ENCODE data around the gene TRIM17. TPM values are rescaled to one million over a fixed set of nuclear protein-coding genes. Genes with fewer than 3 reads are reported as not detected.
"Not testable (repeated sequence)": the region's sequence is repeated elsewhere in the genome, so short reads cannot be mapped to it uniquely, and the experiment has no call there.

TRIM17 gene
- total RNA-seq, 4 donors from 2014 or later: not detected

GRCh38 chr1:228440761-228441500, 24.3 kb upstream of the TRIM17 start:
- TF ChIP-seq EP300 (IDR thresholded peaks at IDR 0.05) (no peak), CTCF (IDR thresholded peaks at IDR 0.05) (no peak), POLR2A (IDR thresholded peaks at IDR 0.05; ENCODE audit: low read depth) (no peak), POLR2AphosphoS5 (IDR thresholded peaks at IDR 0.05) (no peak)
- intact Hi-C loops (cut with DNase I): no loop called here
- Histone ChIP-seq H3K27me3 (peaks cover 0 to 96% (median 17%) of the 10 kb centered on the region in 4 donors), H3K4me1 (peaks cover 0 to 10% (median 8%) of the 10 kb centered on the region in 4 donors), H3K9me3 (no peaks in the 10 kb centered on the region), H3K36me3 (no peaks in the 10 kb centered on the region), H3K4me3 (no peak overlapping the region), H3K27ac (replicated peaks in 1 of 4) (no peak overlapping the region)
- 86% methylated on average over 9 of the region's 9 CpGs for WGBS
- no peak for DNase-seq (ENCODE audit: extremely low spot score)

DNA sequence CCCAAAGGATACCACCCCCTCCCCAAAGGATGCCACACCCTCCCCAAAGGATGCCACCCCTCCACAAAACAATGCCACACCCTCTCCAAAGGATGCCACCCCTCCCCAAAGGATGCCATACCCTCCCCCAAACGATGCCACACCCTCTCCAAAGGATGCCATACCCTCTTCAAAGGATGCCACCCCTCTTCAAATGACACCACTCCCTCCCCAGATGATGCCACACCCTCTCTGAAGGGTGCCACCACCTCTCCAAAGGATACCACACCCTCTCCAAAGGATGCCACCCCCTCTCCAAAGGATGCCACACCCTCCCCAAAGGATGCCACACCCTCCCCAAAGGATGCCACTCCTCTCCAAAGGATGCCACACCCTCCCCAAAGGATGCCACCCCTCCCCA, 21.6 kb upstream of the TRIM17 start:
- H3K9me3 ChIP-seq: no peaks in the 10 kb centered on the region
- H3K4me1 ChIP-seq: no peaks in the 10 kb centered on the region
- no peak overlapping the region for H3K4me3 ChIP-seq
- no peaks in the 10 kb centered on the region for H3K36me3 ChIP-seq
- no peak for DNase-seq (ENCODE audit: extremely low spot score)
- TF ChIP-seq POLR2A (IDR thresholded peaks at IDR 0.05; ENCODE audit: low read depth) (no peak), EP300 (IDR thresholded peaks at IDR 0.05) (no peak), POLR2AphosphoS5 (IDR thresholded peaks at IDR 0.05) (no peak), CTCF (IDR thresholded peaks at IDR 0.05) (no peak)
- H3K27ac ChIP-seq (replicated peaks in 1 of 4): no peak overlapping the region
- intact Hi-C loops (cut with DNase I): no loop called here
- 67% methylated on average over 1 of the region's 1 CpG for WGBS
- peaks cover 0 to 96% (median 7%) of the 10 kb centered on the region in 4 donors for H3K27me3 ChIP-seq

- Histone ChIP-seq H3K27me3 (peaks cover 0 to 97% (median 6%) of the 10 kb centered on the region in 4 donors), H3K9me3 (no peaks in the 10 kb centered on the region)
- 84% methylated on average over 7 of the region's 7 CpGs for WGBS
Observed at GRCh38 chr1:228437424-228437962, 20.8 kb upstream of the TRIM17 start.

GRCh38 chr1:228434689-228435088, 18.0 kb upstream of the TRIM17 start:
- DNase-seq (ENCODE audit: extremely low spot score): no peak
- H3K36me3 ChIP-seq: no peaks in the 10 kb centered on the region
- H3K9me3 ChIP-seq: no peaks in the 10 kb centered on the region
- no peak overlapping the region for H3K4me3 ChIP-seq
- intact Hi-C loops (cut with DNase I): no loop called here
- peaks cover 0 to 87% (median 9%) of the 10 kb centered on the region in 4 donors for H3K27me3 ChIP-seq
- 84% methylated on average over 4 of the region's 4 CpGs for WGBS
- no peak overlapping the region for H3K27ac ChIP-seq (replicated peaks in 1 of 4)
- no peak for TF ChIP-seq EP300 (IDR thresholded peaks at IDR 0.05)
- no peak for TF ChIP-seq CTCF (IDR thresholded peaks at IDR 0.05)
- no peak for TF ChIP-seq POLR2A (IDR thresholded peaks at IDR 0.05; ENCODE audit: low read depth)
- no peaks in the 10 kb centered on the region for H3K4me1 ChIP-seq

More at GRCh38 chr1:228437424-228437962, 20.8 kb upstream of the TRIM17 start:
- H3K27ac ChIP-seq (replicated peaks in 1 of 4): no peak overlapping the region
- no peaks in the 10 kb centered on the region for H3K4me1 ChIP-seq
- no peak for DNase-seq (ENCODE audit: extremely low spot score)
- H3K4me3 ChIP-seq: no peak overlapping the region
- no peak for TF ChIP-seq POLR2A (IDR thresholded peaks at IDR 0.05; ENCODE audit: low read depth)
- no peak for TF ChIP-seq CTCF (IDR thresholded peaks at IDR 0.05)
- TF ChIP-seq POLR2AphosphoS5 (IDR thresholded peaks at IDR 0.05): no peak
- no peak for TF ChIP-seq EP300 (IDR thresholded peaks at IDR 0.05)
- intact Hi-C loops (cut with DNase I): no loop called here
- no peaks in the 10 kb centered on the region for H3K36me3 ChIP-seq

GRCh38 chr1:228433337-228434053, 16.8 kb upstream of the TRIM17 start:
- DNase-seq (ENCODE audit: extremely low spot score); H3K36me3 ChIP-seq; H3K4me3 ChIP-seq; H3K27ac ChIP-seq (replicated peaks in 1 of 4); H3K4me1 ChIP-seq; H3K9me3 ChIP-seq; intact Hi-C loops (cut with DNase I): not testable (repeated sequence)
- 65% methylated on average over 7 of the region's 7 CpGs for WGBS
- H3K27me3 ChIP-seq: peaks cover 0 to 87% (median 9%) of the 10 kb centered on the region in 4 donors
